Neural cell (in vitro differentiated cells): ENCODE measurements around the gene HOXD1. TPM values are rescaled to one million over a fixed set of nuclear protein-coding genes. Genes with fewer than 3 reads are reported as not detected.

Source experiments
- H2AFZ ChIP-seq: fragments of 200-600, 300-800 bp; sonication (generic), shearing (Covaris generic); 2 replicates; pipeline ENCODE4 v1.6.0; 2014; ENCODE audit warnings: low read depth, mild to moderate bottlenecking, antibody characterized with exemption, low read length, moderate library complexity
- H3F3A ChIP-seq: fragments of 200-600 bp; shearing (Covaris generic); 2 replicates; pipeline ENCODE4 v1.6.1; 2016; ENCODE audit warnings: mild to moderate bottlenecking, moderate library complexity, mixed read lengths, antibody characterized with exemption, low read length; ENCODE audit not compliant: insufficient read depth, poor library complexity, severe bottlenecking
- H3K27ac ChIP-seq: fragments of 200-600, 300-800 bp; sonication (generic), shearing (Covaris generic); 2 replicates; pipeline ENCODE4 v1.5.1; 2014; ENCODE audit warnings: mild to moderate bottlenecking, low read length, moderate library complexity
- H3K27me3 ChIP-seq: fragments of 300-800, 200-600 bp; sonication (generic), shearing (Covaris generic); 2 replicates; pipeline ENCODE4 v1.6.0; 2014; ENCODE audit warnings: mild to moderate bottlenecking, low read depth, low read length, moderate library complexity; ENCODE audit not compliant: insufficient read depth
- H3K36me3 ChIP-seq: fragments of 300-800, 200-600 bp; sonication (generic), shearing (Covaris generic); 2 replicates; pipeline ENCODE4 v1.5.1; 2014; ENCODE audit warnings: mild to moderate bottlenecking, antibody characterized with exemption, low read length, moderate library complexity; ENCODE audit not compliant: insufficient read depth
- H3K4me2 ChIP-seq: fragments of 300-800, 200-600 bp; sonication (generic), shearing (Covaris generic); 2 replicates; pipeline ENCODE4 v1.6.0; 2014; ENCODE audit warnings: mild to moderate bottlenecking, low read length
- H3K4me3 ChIP-seq: fragments of 300-800, 200-600 bp; sonication (generic), shearing (Covaris generic); 2 replicates; pipeline ENCODE4 v1.5.1; 2014; ENCODE audit warnings: mild to moderate bottlenecking, low read length, moderate library complexity
- H3K79me2 ChIP-seq: fragments of 200-600 bp; shearing (Covaris generic); replicated peaks from 2 replicates; pipeline ENCODE4 v1.6.0; 2014; ENCODE audit warnings: mild to moderate bottlenecking, low read length, moderate library complexity; ENCODE audit not compliant: insufficient read depth
- H3K9ac ChIP-seq: fragments of 300-800, 200-600 bp; sonication (generic), shearing (Covaris generic); 2 replicates; pipeline ENCODE4 v1.6.1; 2016; ENCODE audit warnings: mild to moderate bottlenecking, low read length, mixed read lengths
- H3K9me2 ChIP-seq: fragments of 200-600 bp; shearing (Covaris generic); 2 replicates; pipeline ENCODE4 v1.6.1; 2016; ENCODE audit warnings: mild to moderate bottlenecking, low read length, mixed read lengths; ENCODE audit not compliant: insufficient read depth
- H3K9me3 ChIP-seq: fragments of 200-600, 300-800 bp; sonication (generic), shearing (Covaris generic); 2 replicates; pipeline ENCODE4 v1.6.1; 2016; ENCODE audit warnings: mild to moderate bottlenecking, mixed run types, low read length, moderate library complexity, mixed read lengths
- H4K20me1 ChIP-seq: fragments of 200-600 bp; shearing (Covaris generic); 2 replicates; pipeline ENCODE4 v1.6.1; 2016; ENCODE audit warnings: mild to moderate bottlenecking, mixed run types; ENCODE audit not compliant: insufficient read depth
- EP300 ChIP-seq: fragments of 450-650 bp; conservative IDR thresholded peaks from 2 replicates; pipeline ENCODE4 v1.6.1; 2014; ENCODE audit warnings: antibody characterized with exemption, mild to moderate bottlenecking, moderate library complexity; ENCODE audit not compliant: poor library complexity, severe bottlenecking
- EZH2 ChIP-seq: fragments of 200-600, 300-800 bp; shearing (Covaris generic), sonication (generic); IDR thresholded peaks from 2 replicates; pipeline ENCODE4 v1.6.1; 2014; ENCODE audit warnings: antibody characterized with exemption, low read length, borderline replicate concordance, mild to moderate bottlenecking; ENCODE audit not compliant: insufficient read depth, poor library complexity, severe bottlenecking
- MXI1 ChIP-seq: fragments of 450-650 bp; conservative IDR thresholded peaks from 2 replicates; pipeline ENCODE4 v1.6.1; 2014; ENCODE audit warnings: antibody characterized with exemption, mild to moderate bottlenecking; ENCODE audit not compliant: poor library complexity, severe bottlenecking
- POLR2AphosphoS5 ChIP-seq: IDR thresholded peaks from 2 replicates; pipeline ENCODE4 v1.6.1; 2012
- RAD21 ChIP-seq: fragments of 450-650 bp; conservative IDR thresholded peaks from 2 replicates; pipeline ENCODE4 v1.6.1; 2014; ENCODE audit warnings: antibody characterized with exemption, mild to moderate bottlenecking, moderate library complexity
- REST ChIP-seq: IDR thresholded peaks from 2 replicates; pipeline ENCODE4 v1.6.1; 2012; ENCODE audit warnings: borderline replicate concordance
- SMC3 ChIP-seq: fragments of 450-650 bp; conservative IDR thresholded peaks from 2 replicates; pipeline ENCODE4 v1.6.1; 2014; ENCODE audit warnings: antibody characterized with exemption, mild to moderate bottlenecking, moderate library complexity; ENCODE audit not compliant: poor library complexity
- TAF1 ChIP-seq: IDR thresholded peaks from 2 replicates; pipeline ENCODE4 v1.6.1; 2012; ENCODE audit warnings: low read depth
- polyA plus RNA-seq: library from polyadenylated mRNA; depleted of rRNA; stranded (reverse); fragments of >200 nt; gene quantifications from 2 replicates; pipeline ENCODE4 v1.2.3, GENCODE V29; 2014
- TF ChIP-seq, protein P1 (sequence below): fragments of 450-650 bp; IDR thresholded peaks from 2 replicates; pipeline ENCODE4 v1.5.1; 2014; ENCODE audit warnings: antibody characterized with exemption, mild to moderate bottlenecking, moderate library complexity; ENCODE audit not compliant: poor library complexity, severe bottlenecking

The HOXD1 gene
- polyA plus RNA-seq, 1 donor from 2014 or later: not detected

GRCh38 chr2:176139661-176140512 lies 48.6 kb upstream of the HOXD1 start:
- Histone ChIP-seq H3K9me3 (peaks cover 4% of the 10 kb centered on the region), H3K9me2 (no peaks in the 10 kb centered on the region), H3K4me2 (no peak overlapping the region), H3K4me3 (peak overlapping the region; percentile 61), H3K79me2 (no peaks in the 10 kb centered on the region), H3K9ac (no peak overlapping the region), H3F3A (no peaks in the 10 kb centered on the region), H4K20me1 (no peaks in the 10 kb centered on the region), H2AFZ (no peak overlapping the region), H3K27me3 (peaks cover 99% of the 10 kb centered on the region), H3K36me3 (no peaks in the 10 kb centered on the region), H3K27ac (no peak overlapping the region)
- TF ChIP-seq, protein P1, sequence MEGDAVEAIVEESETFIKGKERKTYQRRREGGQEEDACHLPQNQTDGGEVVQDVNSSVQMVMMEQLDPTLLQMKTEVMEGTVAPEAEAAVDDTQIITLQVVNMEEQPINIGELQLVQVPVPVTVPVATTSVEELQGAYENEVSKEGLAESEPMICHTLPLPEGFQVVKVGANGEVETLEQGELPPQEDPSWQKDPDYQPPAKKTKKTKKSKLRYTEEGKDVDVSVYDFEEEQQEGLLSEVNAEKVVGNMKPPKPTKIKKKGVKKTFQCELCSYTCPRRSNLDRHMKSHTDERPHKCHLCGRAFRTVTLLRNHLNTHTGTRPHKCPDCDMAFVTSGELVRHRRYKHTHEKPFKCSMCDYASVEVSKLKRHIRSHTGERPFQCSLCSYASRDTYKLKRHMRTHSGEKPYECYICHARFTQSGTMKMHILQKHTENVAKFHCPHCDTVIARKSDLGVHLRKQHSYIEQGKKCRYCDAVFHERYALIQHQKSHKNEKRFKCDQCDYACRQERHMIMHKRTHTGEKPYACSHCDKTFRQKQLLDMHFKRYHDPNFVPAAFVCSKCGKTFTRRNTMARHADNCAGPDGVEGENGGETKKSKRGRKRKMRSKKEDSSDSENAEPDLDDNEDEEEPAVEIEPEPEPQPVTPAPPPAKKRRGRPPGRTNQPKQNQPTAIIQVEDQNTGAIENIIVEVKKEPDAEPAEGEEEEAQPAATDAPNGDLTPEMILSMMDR: no peak
- TF ChIP-seq EZH2 (no peak), MXI1 (no peak), REST (no peak), TAF1 (no peak), RAD21 (no peak), SMC3 (no peak), POLR2AphosphoS5 (no peak), EP300 (no peak)

- H3F3A ChIP-seq: no peaks in the 10 kb centered on the region
- H3K27ac ChIP-seq: no peak overlapping the region
Measured at GRCh38 chr2:176140513-176141317, 47.8 kb upstream of the HOXD1 start.

More at GRCh38 chr2:176140513-176141317, 47.8 kb upstream of the HOXD1 start:
- peak overlapping the region; percentile 61 for H3K4me3 ChIP-seq
- no peak overlapping the region for H3K9ac ChIP-seq
- no peaks in the 10 kb centered on the region for H3K79me2 ChIP-seq
- H3K9me3 ChIP-seq: peaks cover 4% of the 10 kb centered on the region
- no peaks in the 10 kb centered on the region for H4K20me1 ChIP-seq
- no peak for TF ChIP-seq EZH2
- peak; percentile 87 for TF ChIP-seq RAD21
- TF ChIP-seq EP300: no peak
- peak; percentile 91 for TF ChIP-seq SMC3
- TF ChIP-seq, protein P1: peak; percentile 77
- TF ChIP-seq MXI1: no peak
- TF ChIP-seq TAF1: no peak
- TF ChIP-seq REST: no peak
- peaks cover 99% of the 10 kb centered on the region for H3K27me3 ChIP-seq
- H2AFZ ChIP-seq: no peak overlapping the region
- no peaks in the 10 kb centered on the region for H3K9me2 ChIP-seq
- no peaks in the 10 kb centered on the region for H3K36me3 ChIP-seq
- no peak overlapping the region for H3K4me2 ChIP-seq
